SK-N-SH (cell line): Measurements from ENCODE around the gene CRYBG3. TPM values are rescaled to one million over a fixed set of nuclear protein-coding genes. Genes with fewer than 3 reads are reported as not detected.

ENCODE experiments used
- CTCF ChIA-PET: fragments of 300-600, 350-600 bp; formaldehyde crosslinking; extraction: SDS; loops from one replicate; lab custom pipeline; 2021; lab: Yijun Ruan, JAX
- POLR2A ChIA-PET: fragments of 350-600 bp; sonication (Branson Sonifier 250); formaldehyde crosslinking; extraction: SDS; loops from one replicate; lab custom pipeline; 2020; ENCODE audit warnings: antibody characterized with exemption, inconsistent platforms; lab: Yijun Ruan, JAX
- DNase-seq: peaks from one replicate; pipeline ENCODE4 v3.0.0; 2012
- H2AFZ ChIP-seq: fragments of 200-600 bp; sonication (generic); 2 replicates; pipeline ENCODE4 v1.8.1; 2016; ENCODE audit warnings: antibody characterized with exemption, mild to moderate bottlenecking, low read depth
- H3F3A ChIP-seq: fragments of 200-600 bp; sonication (generic); replicated peaks from 2 replicates; pipeline ENCODE3; 2016; ENCODE audit warnings: antibody characterized with exemption, mild to moderate bottlenecking; ENCODE audit not compliant: insufficient read depth
- H3K27ac ChIP-seq, 2 experiments: fragments of 200-500 bp in 1 of 2; fragments of 200-600 bp in 1 of 2; sonication (Bioruptor generic) in 1 of 2; sonication (generic), shearing (Covaris generic) in 1 of 2; 2 replicates each; pipeline versions ENCODE4 v1.5.1 to v1.6.1; 2014 to 2016; ENCODE audit warnings: low read depth in 2 of 2, inconsistent platforms in 1 of 2, low read length in 1 of 2, mild to moderate bottlenecking in 1 of 2, mixed read lengths in 1 of 2
- H3K27me3 ChIP-seq: fragments of 200-600 bp; sonication (generic), shearing (Covaris generic); 2 replicates; pipeline ENCODE4 v1.6.1; 2016; ENCODE audit warnings: mixed run types; ENCODE audit not compliant: insufficient read depth
- H3K36me3 ChIP-seq, 2 experiments: fragments of 200-500 bp in 1 of 2; fragments of 200-600 bp in 1 of 2; sonication (Bioruptor generic) in 1 of 2; sonication (generic) in 1 of 2; replicated peaks in 1 of 2; 2 replicates each; pipeline versions ENCODE3 to v1.5.1; 2014 to 2016; ENCODE audit warnings: low read length in 1 of 2, mild to moderate bottlenecking in 1 of 2; ENCODE audit not compliant: insufficient read depth in 2 of 2, control insufficient read depth in 1 of 2
- H3K4me1 ChIP-seq, 2 experiments: fragments of 200-500 bp in 1 of 2; fragments of 200-600 bp in 1 of 2; sonication (Bioruptor generic) in 1 of 2; sonication (generic), shearing (Covaris generic) in 1 of 2; 2 replicates each; pipeline versions ENCODE4 v1.5.1 to v1.6.1; 2014 to 2016; ENCODE audit warnings: low read depth in 1 of 2, low read length in 1 of 2, mixed run types in 1 of 2; ENCODE audit not compliant: insufficient read depth in 2 of 2, control insufficient read depth in 1 of 2
- H3K4me2 ChIP-seq: fragments of 200-600 bp; sonication (generic), shearing (Covaris generic); 2 replicates; pipeline ENCODE4 v1.6.1; 2017; ENCODE audit warnings: mixed run types
- H3K4me3 ChIP-seq, 2 experiments: fragments of 200-500 bp in 1 of 2; fragments of 200-600 bp in 1 of 2; sonication (Bioruptor generic) in 1 of 2; sonication (generic), shearing (Covaris generic) in 1 of 2; 2 replicates each; pipeline versions ENCODE4 v1.5.1 to v1.8.1; 2014 to 2016; ENCODE audit warnings: low read depth in 2 of 2, inconsistent platforms in 1 of 2, low read length in 1 of 2, mild to moderate bottlenecking in 1 of 2, mixed read lengths in 1 of 2, moderate library complexity in 1 of 2
- H3K79me2 ChIP-seq: fragments of 200-600 bp; sonication (generic); 2 replicates; pipeline ENCODE4 v1.8.1; 2017; ENCODE audit warnings: mild to moderate bottlenecking; ENCODE audit not compliant: insufficient read depth
- H3K9ac ChIP-seq: fragments of 200-600 bp; sonication (generic); 2 replicates; pipeline ENCODE4 v1.6.1; 2017; ENCODE audit warnings: mixed run types
- H3K9me2 ChIP-seq: fragments of 200-600 bp; sonication (generic); 2 replicates; pipeline ENCODE4 v1.6.1; 2017; ENCODE audit warnings: mixed run types
- H3K9me3 ChIP-seq: fragments of 200-600 bp; sonication (generic); 2 replicates; pipeline ENCODE4 v1.6.1; 2017; ENCODE audit warnings: mixed run types, mild to moderate bottlenecking, moderate library complexity
- H4K20me1 ChIP-seq: fragments of 200-600 bp; sonication (generic); 2 replicates; pipeline ENCODE4 v1.6.1; 2017; ENCODE audit warnings: mild to moderate bottlenecking, mixed run types; ENCODE audit not compliant: insufficient read depth
- ELF1 ChIP-seq: IDR thresholded peaks from 2 replicates; pipeline ENCODE4 v1.4.0; 2012
- EP300 ChIP-seq, 2 experiments: IDR thresholded peaks; 2 replicates each; pipeline versions ENCODE4 v1.4.0 to v1.6.1; 2012; ENCODE audit warnings: borderline replicate concordance in 1 of 2, low read depth in 1 of 2, low read length in 1 of 2
- FOSL2 ChIP-seq: IDR thresholded peaks from 2 replicates; pipeline ENCODE4 v1.4.0; 2012; ENCODE audit warnings: low read depth, mild to moderate bottlenecking, moderate library complexity, borderline replicate concordance
- FOXJ3 ChIP-seq: sonication (generic); formaldehyde crosslinking; IDR thresholded peaks from 2 replicates; pipeline ENCODE4 v1.5.1; 2020; ENCODE audit warnings: mild to moderate bottlenecking, missing genetic modification reagents
- GABPA ChIP-seq: IDR thresholded peaks from 2 replicates; pipeline ENCODE4 v1.4.0; 2012; ENCODE audit warnings: low read depth, mild to moderate bottlenecking
- GATA2 ChIP-seq: sonication (generic); formaldehyde crosslinking; IDR thresholded peaks from 2 replicates; pipeline ENCODE4 v1.5.0; 2020; ENCODE audit warnings: mild to moderate bottlenecking, missing genetic modification reagents
- JUND ChIP-seq: IDR thresholded peaks from 2 replicates; pipeline ENCODE4 v1.4.0; 2012
- MAX ChIP-seq: IDR thresholded peaks from 2 replicates; pipeline ENCODE4 v1.4.0; 2012; ENCODE audit warnings: low read depth
- MXI1 ChIP-seq: IDR thresholded peaks from 2 replicates; pipeline ENCODE4 v1.6.1; 2012; ENCODE audit warnings: mild to moderate bottlenecking, low read depth, low read length, improper control_type of control experiment
- NFIC ChIP-seq: IDR thresholded peaks from 2 replicates; pipeline ENCODE4 v1.4.0; 2012; ENCODE audit warnings: borderline replicate concordance
- POLR2AphosphoS5 ChIP-seq: IDR thresholded peaks from 2 replicates; pipeline ENCODE4 v1.6.1; 2012; ENCODE audit warnings: low read depth, low read length
- RAD21 ChIP-seq: IDR thresholded peaks from 2 replicates; pipeline ENCODE4 v1.6.1; 2012; ENCODE audit warnings: mild to moderate bottlenecking, low read length
- RCOR1 ChIP-seq: fragments of 150-350 bp; IDR thresholded peaks from 2 replicates; pipeline ENCODE4 v1.6.1; 2017; ENCODE audit warnings: antibody characterized with exemption, low read length
- RFX5 ChIP-seq: IDR thresholded peaks from 2 replicates; pipeline ENCODE4 v1.6.1; 2012; ENCODE audit warnings: mild to moderate bottlenecking, improper control_type of control experiment, low read length
- RXRA ChIP-seq: IDR thresholded peaks from 2 replicates; pipeline ENCODE4 v1.4.0; 2012; ENCODE audit warnings: low read depth, mild to moderate bottlenecking, borderline replicate concordance
- SMC3 ChIP-seq: IDR thresholded peaks from 2 replicates; pipeline ENCODE4 v1.6.1; 2012; ENCODE audit warnings: low read depth, low read length, improper control_type of control experiment
- TCF12 ChIP-seq: IDR thresholded peaks from 2 replicates; pipeline ENCODE4 v1.4.0; 2012
- YY1 ChIP-seq: IDR thresholded peaks from 2 replicates; pipeline ENCODE4 v1.4.0; 2012; ENCODE audit warnings: low read depth, mild to moderate bottlenecking
- WGBS: methylation state at CpG from one replicate; pipeline ENCODE4 v1.1.6; 2017; ENCODE audit warnings: low lambda C conversion rate; 5-methylcytosine and 5-hydroxymethylcytosine counted together
- polyA plus RNA-seq, 3 experiments: library from polyadenylated mRNA; depleted of rRNA; stranded (reverse); fragments of >200 nt; gene quantifications; 2 replicates each; pipeline ENCODE4 v1.2.3, GENCODE V29; 2012
- TF ChIP-seq, protein P1 (sequence below): IDR thresholded peaks from 2 replicates; pipeline ENCODE4 v1.4.0; 2012; ENCODE audit warnings: low read depth, borderline replicate concordance
- TF ChIP-seq, protein P2 (sequence below): IDR thresholded peaks from 2 replicates; pipeline ENCODE4; 2012
- TF ChIP-seq, protein P3 (sequence below): IDR thresholded peaks from 2 replicates; pipeline ENCODE4 v1.4.0; 2012; ENCODE audit warnings: low read depth, borderline replicate concordance

Gene CRYBG3
- polyA plus RNA-seq, 1 of the 3 experiments (the other 2 are of a cell fraction), result 2.4 TPM

DNA sequence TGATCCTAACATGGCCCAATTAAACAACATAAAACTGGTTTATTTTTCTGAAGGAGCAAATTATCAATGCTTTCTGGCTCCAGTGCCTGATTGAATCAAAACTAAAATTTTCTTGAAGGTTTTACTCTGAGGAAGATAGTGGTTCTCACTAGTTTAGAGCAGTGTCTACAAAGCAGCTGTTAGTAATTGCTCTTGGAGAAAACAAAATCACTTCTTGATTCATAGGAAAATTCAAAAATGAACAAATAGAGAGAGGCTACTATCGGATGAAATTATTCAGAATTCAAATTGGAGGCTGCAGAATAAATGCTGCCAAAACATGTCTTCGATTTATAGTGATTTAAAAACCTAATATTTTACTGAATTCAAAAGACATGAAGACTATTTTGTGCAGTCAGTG lies 165.5 kb downstream of the CRYBG3 start (continued):
- TF ChIP-seq, protein P1, sequence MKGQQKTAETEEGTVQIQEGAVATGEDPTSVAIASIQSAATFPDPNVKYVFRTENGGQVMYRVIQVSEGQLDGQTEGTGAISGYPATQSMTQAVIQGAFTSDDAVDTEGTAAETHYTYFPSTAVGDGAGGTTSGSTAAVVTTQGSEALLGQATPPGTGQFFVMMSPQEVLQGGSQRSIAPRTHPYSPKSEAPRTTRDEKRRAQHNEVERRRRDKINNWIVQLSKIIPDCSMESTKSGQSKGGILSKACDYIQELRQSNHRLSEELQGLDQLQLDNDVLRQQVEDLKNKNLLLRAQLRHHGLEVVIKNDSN, result no peak
- TF ChIP-seq YY1 (no peak), JUND (no peak)
- TF ChIP-seq, protein P2, sequence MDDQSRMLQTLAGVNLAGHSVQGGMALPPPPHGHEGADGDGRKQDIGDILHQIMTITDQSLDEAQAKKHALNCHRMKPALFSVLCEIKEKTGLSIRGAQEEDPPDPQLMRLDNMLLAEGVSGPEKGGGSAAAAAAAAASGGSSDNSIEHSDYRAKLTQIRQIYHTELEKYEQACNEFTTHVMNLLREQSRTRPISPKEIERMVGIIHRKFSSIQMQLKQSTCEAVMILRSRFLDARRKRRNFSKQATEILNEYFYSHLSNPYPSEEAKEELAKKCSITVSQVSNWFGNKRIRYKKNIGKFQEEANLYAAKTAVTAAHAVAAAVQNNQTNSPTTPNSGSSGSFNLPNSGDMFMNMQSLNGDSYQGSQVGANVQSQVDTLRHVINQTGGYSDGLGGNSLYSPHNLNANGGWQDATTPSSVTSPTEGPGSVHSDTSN, result no peak

DNA sequence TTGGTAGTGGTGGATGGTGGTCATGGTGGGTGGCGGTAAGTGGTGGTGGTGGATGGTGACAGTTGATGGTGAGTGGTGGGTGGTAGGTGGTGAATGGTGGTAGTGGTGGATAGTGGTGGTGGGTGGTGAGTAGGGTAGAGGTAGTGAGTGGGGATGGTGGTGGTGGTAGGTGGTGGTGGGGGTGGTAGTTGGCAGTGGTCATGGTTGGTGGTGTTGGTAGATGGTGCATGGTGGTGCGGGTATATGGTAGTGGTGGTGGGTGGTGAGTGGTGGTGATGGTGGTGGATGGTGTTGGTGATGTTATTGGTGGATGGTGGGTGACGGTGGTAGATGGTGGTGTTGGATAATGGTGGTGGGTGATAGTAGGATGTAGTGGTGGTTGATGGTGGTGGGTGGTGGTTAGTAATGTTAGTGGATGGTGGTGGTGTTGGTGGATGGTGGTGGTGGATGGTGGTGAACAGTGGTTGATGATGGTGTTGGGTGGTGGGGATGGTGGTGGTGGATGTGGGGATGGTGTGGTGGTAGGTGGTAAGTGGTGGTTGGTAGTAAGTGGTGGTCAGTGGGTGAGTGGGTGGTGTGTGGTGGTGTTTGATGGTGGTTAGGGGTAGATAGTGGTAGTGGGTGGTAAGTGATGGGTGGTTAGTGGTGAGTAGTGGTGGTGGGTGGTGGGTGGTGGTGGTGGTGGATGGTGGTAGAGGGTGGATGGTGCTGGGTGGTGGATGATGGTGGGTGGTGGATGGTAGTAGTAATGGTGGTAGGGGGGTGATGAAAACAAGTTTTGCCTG lies 167.2 kb downstream of the CRYBG3 start:
- H3K36me3 ChIP-seq, result no peaks in the 10 kb centered on the region
- no peak overlapping the region for H3K4me2 ChIP-seq
- H3K79me2 ChIP-seq, result no peaks in the 10 kb centered on the region
- 76% methylated on average over 3 of the region's 3 CpGs for WGBS
- no peaks in the 10 kb centered on the region for H3K4me1 ChIP-seq
- H3K9me3 ChIP-seq, result no peaks in the 10 kb centered on the region
- TF ChIP-seq SMC3, result no peak
- TF ChIP-seq, protein P3, sequence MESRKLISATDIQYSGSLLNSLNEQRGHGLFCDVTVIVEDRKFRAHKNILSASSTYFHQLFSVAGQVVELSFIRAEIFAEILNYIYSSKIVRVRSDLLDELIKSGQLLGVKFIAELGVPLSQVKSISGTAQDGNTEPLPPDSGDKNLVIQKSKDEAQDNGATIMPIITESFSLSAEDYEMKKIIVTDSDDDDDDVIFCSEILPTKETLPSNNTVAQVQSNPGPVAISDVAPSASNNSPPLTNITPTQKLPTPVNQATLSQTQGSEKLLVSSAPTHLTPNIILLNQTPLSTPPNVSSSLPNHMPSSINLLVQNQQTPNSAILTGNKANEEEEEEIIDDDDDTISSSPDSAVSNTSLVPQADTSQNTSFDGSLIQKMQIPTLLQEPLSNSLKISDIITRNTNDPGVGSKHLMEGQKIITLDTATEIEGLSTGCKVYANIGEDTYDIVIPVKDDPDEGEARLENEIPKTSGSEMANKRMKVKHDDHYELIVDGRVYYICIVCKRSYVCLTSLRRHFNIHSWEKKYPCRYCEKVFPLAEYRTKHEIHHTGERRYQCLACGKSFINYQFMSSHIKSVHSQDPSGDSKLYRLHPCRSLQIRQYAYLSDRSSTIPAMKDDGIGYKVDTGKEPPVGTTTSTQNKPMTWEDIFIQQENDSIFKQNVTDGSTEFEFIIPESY, result no peak
- TF ChIP-seq ELF1, result no peak
- TF ChIP-seq TCF12, result no peak
- TF ChIP-seq FOSL2, result no peak
- TF ChIP-seq FOXJ3 (CRISPR knock-in tag), result no peak
- TF ChIP-seq MAX, result no peak
- TF ChIP-seq MXI1, result no peak
- TF ChIP-seq GATA2 (CRISPR knock-in tag), result no peak
- no peak for TF ChIP-seq EP300 (IDR thresholded peaks at IDR 0.05; ENCODE audit: borderline replicate concordance in 1 of 2, low read depth in 1 of 2, low read length in 1 of 2)
- no peak for TF ChIP-seq RXRA
- TF ChIP-seq, protein P2, result no peak
- no peak for TF ChIP-seq GABPA
- no peak for TF ChIP-seq RFX5
- TF ChIP-seq YY1, result no peak
- TF ChIP-seq POLR2AphosphoS5, result no peak
- TF ChIP-seq RAD21, result no peak
- no peak for TF ChIP-seq RCOR1
- no peak for TF ChIP-seq NFIC
- no peaks in the 10 kb centered on the region for H3K9me2 ChIP-seq
- DNase-seq, result no peak
- ChIA-PET CTCF (interaction anchor here (0.9 to 1.2 kb wide), 2 partner anchors 17 to 165 kb away, joined by 4 to 5 read pairs; no protein-coding TSS in a partner anchor), POLR2A (no interaction called here)
- H2AFZ ChIP-seq, result no peak overlapping the region
- H3K27me3 ChIP-seq, result no peaks in the 10 kb centered on the region
- no peak overlapping the region for H3K27ac ChIP-seq
- no peak overlapping the region for H3K9ac ChIP-seq
- H3K4me3 ChIP-seq, result no peak overlapping the region
- H4K20me1 ChIP-seq, result no peaks in the 10 kb centered on the region
- no peaks in the 10 kb centered on the region for H3F3A ChIP-seq
